H1 (cell line): Measurements from ENCODE around the gene TEX2. TPM values are rescaled to one million over a fixed set of nuclear protein-coding genes. Genes with fewer than 3 reads are reported as not detected.

Experiments used
- CHD2 ChIP-seq: IDR thresholded peaks from 2 replicates; pipeline ENCODE4 v1.6.1; 2012; ENCODE audit warnings: low read length, improper control_type of control experiment
- EP300 ChIP-seq, 2 experiments: IDR thresholded peaks; 1 replicate in 1 of 2; 2 replicates in 1 of 2; pipeline ENCODE4 v1.6.1; 2011 to 2012; ENCODE audit warnings: low read depth in 2 of 2, low read length in 2 of 2, mild to moderate bottlenecking in 2 of 2, borderline replicate concordance in 1 of 2, inconsistent platforms in 1 of 2, moderate library complexity in 1 of 2
- NRF1 ChIP-seq: IDR thresholded peaks from 2 replicates; pipeline ENCODE4 v1.6.1; 2011; ENCODE audit warnings: mild to moderate bottlenecking, low read depth, low read length, improper control_type of control experiment
- POU5F1 ChIP-seq: IDR thresholded peaks from 2 replicates; pipeline ENCODE4 v1.6.1; 2011; ENCODE audit warnings: low read depth, mild to moderate bottlenecking, low read length, moderate library complexity
- TCF12 ChIP-seq: IDR thresholded peaks from 2 replicates; pipeline ENCODE4 v1.6.1; 2011; ENCODE audit warnings: low read depth, mild to moderate bottlenecking, low read length
- polyA plus RNA-seq, 7 experiments: library from polyadenylated mRNA; depleted of rRNA in 3 of 7; stranded (reverse) in 5 of 7; unstranded in 2 of 7; fragments of >200 nt in 5 of 7; fragments of 200-250 nt in 2 of 7; gene quantifications; 1 replicate in 5 of 7; 2 replicates in 1 of 7; 4 replicates in 1 of 7; pipeline versions ENCODE4 v1.2.1 to v1.2.3, GENCODE V29; 2011 to 2013; ENCODE audit warnings: missing spikeins in 2 of 7, mixed read lengths in 2 of 7
- total RNA-seq: library from RNA; stranded (reverse); fragmentation: NEBNext Ultra II Directional; extraction: Animal tissue kit (Norgen Biotek cat#: 25700); gene quantifications from 2 replicates; pipeline ENCODE4 v1.2.1, GENCODE V29; 2021

TEX2 gene
- total and polyA plus RNA-seq, 2 of the 8 experiments (the other 6 are each of a cell fraction or from before 2014, with no cell fraction given), result 6.1 to 15.6 TPM

DNA sequence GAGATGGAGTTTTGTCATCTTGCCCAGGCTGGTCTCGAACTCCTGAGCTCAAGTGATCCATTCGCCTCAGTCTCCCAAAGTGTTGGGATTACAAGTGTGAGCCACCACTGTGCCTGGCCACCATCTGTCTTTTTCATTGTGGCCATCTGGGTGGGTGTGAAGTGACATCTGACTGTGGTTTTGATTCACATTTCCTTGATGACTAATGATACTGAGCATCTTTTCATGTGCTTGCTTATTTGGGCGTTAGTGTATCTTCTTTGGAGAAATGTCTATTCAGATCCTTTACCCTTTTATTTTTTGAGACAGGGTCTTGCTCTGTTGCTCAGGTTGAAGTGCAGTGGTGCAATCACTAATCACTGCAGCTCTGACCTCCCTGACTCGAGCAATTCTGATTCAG, 79.2 kb downstream of the TEX2 start (continued):
- TF ChIP-seq TCF12 (no peak), POU5F1 (no peak), NRF1 (no peak), EP300 (IDR thresholded peaks at IDR 0.05; ENCODE audit: borderline replicate concordance in 1 of 2, low read depth in 2 of 2, low read length in 2 of 2) (no peak), CHD2 (no peak)
